K562 (cell line): ENCODE data around the gene IQCN.

Experiments
- SETDB1 ChIP-seq: IDR thresholded peaks from one replicate; pipeline ENCODE4 v1.6.1; 2012; ENCODE audit warnings: low read length, control low read depth, inconsistent platforms
- SIX5 ChIP-seq, 2 experiments: IDR thresholded peaks; 2 replicates each; pipeline ENCODE4 v1.6.1; 2011; ENCODE audit warnings: low read length in 2 of 2, borderline replicate concordance in 1 of 2, low read depth in 1 of 2, mild to moderate bottlenecking in 1 of 2, moderate library complexity in 1 of 2; ENCODE audit not compliant: insufficient read depth in 1 of 2
- ZNF655 ChIP-seq: fragments of 250-450 bp; sonication (Bioruptor Pico); IDR thresholded peaks from 2 replicates; pipeline ENCODE4 v1.5.0; 2021

GRCh38 chr19:18221815-18222725, 52.2 kb downstream of the IQCN start:
- TF ChIP-seq SETDB1 (no peak), ZNF655 (no peak), SIX5 (IDR thresholded peaks at IDR 0.05; ENCODE audit: borderline replicate concordance in 1 of 2, insufficient read depth in 1 of 2, low read depth in 1 of 2, low read length in 2 of 2) (no peak)
